GM06990 (cell line): ENCODE results near the gene ADCY5.

Source experiments
- DNase-seq: peaks from one replicate; pipeline ENCODE4 v3.0.0-alpha.2; 2011; ENCODE audit not compliant: insufficient read length; ENCODE audit errors: extremely low read depth
- H3K27me3 ChIP-seq: replicated peaks from 2 replicates; pipeline ENCODE4 v1.6.0; 2011; ENCODE audit warnings: low read length; ENCODE audit not compliant: control insufficient read depth, insufficient read depth
- H3K36me3 ChIP-seq: 2 replicates; pipeline ENCODE4 v1.5.1; 2011; ENCODE audit warnings: low read length; ENCODE audit not compliant: control insufficient read depth, insufficient read depth
- H3K4me3 ChIP-seq: replicated peaks from 2 replicates; pipeline ENCODE4 v1.5.1; 2011; ENCODE audit warnings: low read depth, mild to moderate bottlenecking, control low read depth, low read length
- TF ChIP-seq, protein P1 (sequence below): IDR thresholded peaks from 2 replicates; pipeline ENCODE4 v1.5.1; 2011; ENCODE audit warnings: low read length, control low read depth, mild to moderate bottlenecking, inconsistent platforms; ENCODE audit not compliant: insufficient read depth, poor library complexity, severe bottlenecking

ADCY5 gene

DNA sequence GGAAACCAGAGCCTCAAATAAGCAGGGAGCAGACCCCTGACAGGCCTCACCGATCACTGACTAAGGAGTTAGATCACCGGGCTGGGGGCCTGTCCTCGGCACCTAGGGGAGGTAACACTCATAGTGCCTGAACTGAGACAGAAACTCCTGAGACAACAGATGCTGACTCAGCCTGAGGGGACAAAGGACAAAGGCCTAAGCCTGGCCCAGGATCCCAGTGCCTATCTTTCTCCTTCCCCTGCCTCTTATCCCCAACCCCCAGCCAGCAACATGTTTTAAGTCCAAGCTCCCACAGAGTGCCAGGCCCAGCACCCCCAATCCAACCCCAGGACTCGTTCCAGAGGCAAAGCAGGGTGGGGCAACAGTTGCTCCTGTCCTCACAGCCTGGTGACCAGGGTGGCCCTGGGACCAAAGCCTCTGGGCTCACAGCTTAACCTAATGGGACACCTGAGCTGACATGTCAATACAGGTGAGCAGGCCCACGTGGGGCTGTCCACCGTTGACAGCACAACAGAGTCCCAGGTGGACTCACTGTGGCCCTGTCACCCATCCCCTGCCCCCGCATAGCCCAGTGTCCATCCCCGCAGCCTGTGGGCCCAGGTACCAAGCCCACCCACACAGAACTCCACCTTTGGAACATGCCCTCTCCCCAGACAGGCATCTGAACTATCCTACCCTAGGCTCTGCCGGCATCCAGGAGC, 37.4 kb downstream of the ADCY5 start:
- Histone ChIP-seq H3K36me3 (no peaks in the 10 kb centered on the region), H3K27me3 (no peaks in the 10 kb centered on the region; the same call in none of the 2 replicates), H3K4me3 (no peak overlapping the region)
- TF ChIP-seq, protein P1, sequence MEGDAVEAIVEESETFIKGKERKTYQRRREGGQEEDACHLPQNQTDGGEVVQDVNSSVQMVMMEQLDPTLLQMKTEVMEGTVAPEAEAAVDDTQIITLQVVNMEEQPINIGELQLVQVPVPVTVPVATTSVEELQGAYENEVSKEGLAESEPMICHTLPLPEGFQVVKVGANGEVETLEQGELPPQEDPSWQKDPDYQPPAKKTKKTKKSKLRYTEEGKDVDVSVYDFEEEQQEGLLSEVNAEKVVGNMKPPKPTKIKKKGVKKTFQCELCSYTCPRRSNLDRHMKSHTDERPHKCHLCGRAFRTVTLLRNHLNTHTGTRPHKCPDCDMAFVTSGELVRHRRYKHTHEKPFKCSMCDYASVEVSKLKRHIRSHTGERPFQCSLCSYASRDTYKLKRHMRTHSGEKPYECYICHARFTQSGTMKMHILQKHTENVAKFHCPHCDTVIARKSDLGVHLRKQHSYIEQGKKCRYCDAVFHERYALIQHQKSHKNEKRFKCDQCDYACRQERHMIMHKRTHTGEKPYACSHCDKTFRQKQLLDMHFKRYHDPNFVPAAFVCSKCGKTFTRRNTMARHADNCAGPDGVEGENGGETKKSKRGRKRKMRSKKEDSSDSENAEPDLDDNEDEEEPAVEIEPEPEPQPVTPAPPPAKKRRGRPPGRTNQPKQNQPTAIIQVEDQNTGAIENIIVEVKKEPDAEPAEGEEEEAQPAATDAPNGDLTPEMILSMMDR = no peak
- DNase-seq = no peak

DNA sequence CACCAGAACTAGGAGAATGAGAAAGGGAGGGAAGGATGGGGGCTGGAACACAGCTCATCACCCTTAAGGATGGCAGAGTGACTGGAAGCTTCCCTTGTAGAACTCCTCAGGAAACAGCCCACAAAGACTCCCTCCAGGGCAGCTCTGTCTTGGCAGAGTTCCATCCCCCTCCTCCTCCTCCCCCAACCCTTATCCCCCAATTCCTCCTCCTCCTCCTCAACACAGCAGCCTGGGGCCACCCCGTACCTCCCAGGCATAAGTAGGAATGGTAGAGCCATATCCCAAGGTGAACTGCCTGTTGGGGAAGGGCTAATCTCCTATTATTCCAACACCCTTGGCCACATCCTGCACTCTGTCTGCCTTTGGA, 38.8 kb downstream of the ADCY5 start:
- TF ChIP-seq, protein P1 = no peak
- no peaks in the 10 kb centered on the region; the same call in none of the 2 replicates for H3K27me3 ChIP-seq
- no peak for DNase-seq
- H3K36me3 ChIP-seq = no peaks in the 10 kb centered on the region
- H3K4me3 ChIP-seq = no peak overlapping the region

DNA sequence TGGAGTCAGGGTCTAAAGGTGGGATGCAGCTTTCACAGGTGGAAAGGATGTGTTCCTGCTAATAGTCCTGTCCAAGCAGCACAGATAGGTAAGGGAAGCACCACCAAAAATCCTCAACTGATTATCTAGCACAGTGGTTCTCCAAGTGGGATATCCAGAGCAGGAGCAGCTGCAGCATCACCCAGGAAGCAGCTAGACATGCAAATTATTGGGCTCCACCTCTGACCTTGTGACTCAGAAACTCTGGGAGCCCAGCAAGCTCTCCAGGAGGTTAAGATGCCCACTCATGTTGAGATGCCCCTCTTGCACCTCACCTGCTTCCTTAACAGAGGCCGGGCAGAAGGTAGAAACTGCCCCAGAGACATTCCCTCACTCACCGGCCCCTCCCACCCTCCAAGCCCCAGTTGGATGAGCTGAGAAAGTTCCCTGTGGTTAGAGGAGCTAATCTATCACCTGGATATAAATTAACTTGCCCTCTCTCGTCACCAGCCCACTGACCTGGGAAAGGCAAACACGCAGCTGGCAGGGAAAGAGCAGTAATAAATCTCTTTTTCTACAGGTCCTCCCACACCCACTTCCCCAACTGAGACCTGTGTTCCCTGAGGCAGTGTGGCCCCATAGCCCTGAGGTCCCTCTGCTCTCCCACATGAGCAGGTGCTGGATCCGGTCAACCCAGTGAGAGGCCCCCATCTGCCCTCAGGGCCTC, 39.3 kb downstream of the ADCY5 start:
- Histone ChIP-seq H3K4me3 (no peak overlapping the region), H3K36me3 (no peaks in the 10 kb centered on the region), H3K27me3 (no peaks in the 10 kb centered on the region; the same call in 1 of the 2 replicates)
- no peak for DNase-seq
- TF ChIP-seq, protein P1 = no peak

DNA sequence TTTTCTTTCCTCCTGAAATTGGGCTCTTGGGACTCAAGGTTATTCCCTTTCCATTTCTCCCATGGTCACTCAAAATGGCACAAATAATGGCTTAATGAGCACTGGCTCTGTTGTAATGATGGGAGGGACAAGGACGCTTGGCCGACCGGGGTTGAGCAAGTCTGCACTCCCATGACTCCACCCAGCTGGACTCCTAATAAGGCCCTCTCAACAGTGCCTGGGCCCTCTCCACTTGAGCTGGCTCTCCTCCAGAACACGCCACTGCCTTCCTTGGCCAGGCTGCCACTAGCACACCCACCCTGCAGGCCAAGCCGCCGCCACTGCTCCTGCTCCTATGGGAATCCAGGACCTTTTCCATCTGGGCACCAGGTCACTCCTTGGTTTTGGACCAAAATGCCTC, 42.3 kb downstream of the ADCY5 start:
- no peak overlapping the region for H3K4me3 ChIP-seq
- no peaks in the 10 kb centered on the region; the same call in none of the 2 replicates for H3K27me3 ChIP-seq
- TF ChIP-seq, protein P1 = no peak
- no peaks in the 10 kb centered on the region for H3K36me3 ChIP-seq
- DNase-seq = no peak

DNA sequence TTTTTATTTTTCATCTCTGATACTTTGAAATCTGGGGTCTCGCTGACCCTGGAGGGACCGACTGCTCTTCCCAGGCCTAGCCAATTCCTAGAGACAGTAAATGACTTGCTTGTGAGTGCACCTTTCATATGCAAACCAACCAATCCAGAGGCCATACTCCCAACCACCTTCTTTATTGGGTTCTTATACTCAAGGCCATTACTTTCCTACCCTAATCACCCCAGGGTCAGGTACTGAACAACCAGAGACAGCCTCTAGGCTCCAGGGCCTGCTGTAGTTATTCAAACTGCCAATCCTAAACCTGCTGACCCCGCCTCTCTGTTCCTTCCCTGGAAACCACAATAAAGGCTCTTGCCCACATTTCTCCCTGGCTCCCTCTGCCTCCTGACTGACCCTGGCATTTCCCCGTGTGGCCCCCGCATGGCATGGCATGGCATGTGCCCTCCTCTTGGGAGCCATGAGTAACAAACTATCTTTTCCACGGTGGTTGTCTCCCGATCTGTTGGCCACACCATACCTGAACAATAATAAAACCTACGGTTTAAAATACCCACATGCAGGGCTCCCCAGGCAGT, 42.9 kb downstream of the ADCY5 start:
- H3K36me3 ChIP-seq = no peaks in the 10 kb centered on the region
- no peak for DNase-seq
- TF ChIP-seq, protein P1 = no peak
- no peak overlapping the region for H3K4me3 ChIP-seq
- H3K27me3 ChIP-seq = no peaks in the 10 kb centered on the region; the same call in none of the 2 replicates
